Mammary microvascular endothelial cell (primary cell): ENCODE data around the gene PTAFR. TPM values are rescaled to one million over a fixed set of nuclear protein-coding genes. Genes with fewer than 3 reads are reported as not detected.

ENCODE experiments used
- total RNA-seq: library from RNA; depleted of rRNA; stranded (reverse); fragments of >200 nt; gene quantifications from 2 replicates; pipeline ENCODE4 v1.2.3, GENCODE V29; 2015

Gene PTAFR, protein sequence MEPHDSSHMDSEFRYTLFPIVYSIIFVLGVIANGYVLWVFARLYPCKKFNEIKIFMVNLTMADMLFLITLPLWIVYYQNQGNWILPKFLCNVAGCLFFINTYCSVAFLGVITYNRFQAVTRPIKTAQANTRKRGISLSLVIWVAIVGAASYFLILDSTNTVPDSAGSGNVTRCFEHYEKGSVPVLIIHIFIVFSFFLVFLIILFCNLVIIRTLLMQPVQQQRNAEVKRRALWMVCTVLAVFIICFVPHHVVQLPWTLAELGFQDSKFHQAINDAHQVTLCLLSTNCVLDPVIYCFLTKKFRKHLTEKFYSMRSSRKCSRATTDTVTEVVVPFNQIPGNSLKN
- total RNA-seq = 0.05 TPM in 1 of 2 replicates, not detected in the other

DNA sequence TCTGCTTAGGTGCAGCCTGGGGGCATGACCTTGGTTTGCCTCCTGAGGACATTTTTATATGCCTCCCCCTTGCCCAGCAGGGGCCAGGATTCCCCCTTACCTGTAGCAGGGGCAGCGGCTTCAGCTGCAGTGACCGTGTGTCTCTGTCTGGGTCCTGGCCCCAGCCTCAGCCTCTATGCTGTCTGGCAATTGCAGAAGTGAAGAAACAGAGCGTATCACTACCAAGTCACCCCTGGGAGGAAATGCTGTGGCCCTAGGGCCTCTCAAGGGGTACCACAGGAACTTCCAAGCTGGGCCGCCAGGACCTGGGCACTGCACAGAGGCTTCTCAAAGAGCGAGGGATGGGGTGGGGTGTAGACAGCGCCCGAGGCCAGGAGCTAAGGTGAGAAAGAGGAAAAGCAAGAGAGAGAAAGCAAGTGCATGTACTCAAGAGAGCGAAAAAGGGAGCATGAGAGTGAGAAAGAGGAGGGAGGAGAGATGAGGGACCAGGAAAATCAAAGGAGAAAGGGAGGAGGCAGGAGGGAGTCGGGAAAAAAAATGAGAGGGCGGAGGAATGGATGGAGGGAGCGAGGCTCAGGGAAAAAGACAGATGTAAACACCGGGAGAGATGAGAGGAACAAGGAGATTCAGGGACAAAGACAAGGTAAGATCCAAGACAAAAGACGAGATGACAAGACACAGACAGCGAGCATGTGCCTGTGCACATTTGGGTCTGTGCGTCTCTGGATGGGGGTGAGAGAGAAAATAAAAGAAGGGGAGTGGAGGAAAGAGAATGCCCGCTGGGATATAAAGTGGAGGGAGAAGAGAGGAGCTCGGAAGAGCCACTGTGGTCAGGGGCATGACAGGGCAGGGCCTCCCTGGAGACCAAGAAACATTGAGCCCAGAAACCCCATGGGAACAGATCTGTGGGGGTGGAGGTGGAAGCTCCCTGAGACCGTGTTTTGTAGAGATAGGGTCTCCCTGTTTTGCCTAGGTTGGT is at the start of gene PTAFR:
Gene PTAFR, minus strand, starts transcription at position 199 of the 979 bp plus-strand sequence. CDS start 25,669 bp downstream, outside the sequence.

Other genes starting within 250 kb of the PTAFR start
- gene SMPDL3B, start 241.7 kb downstream of the PTAFR start, total RNA-seq = 0.10 and 0.33 TPM in 2 replicates
- gene XKR8, start 216.7 kb downstream of the PTAFR start, total RNA-seq = 12.5 and 13.3 TPM in 2 replicates
- gene EYA3, start 88.1 kb downstream of the PTAFR start, total RNA-seq = 16.5 and 18.1 TPM in 2 replicates
- 82.1 and 82.3 TPM in 2 replicates for gene DNAJC8, start 56.3 kb upstream of the PTAFR start, total RNA-seq
- 256 and 284 TPM in 2 replicates for gene ATP5IF1, start 59.4 kb upstream of the PTAFR start, total RNA-seq
- gene SESN2, start 82.8 kb upstream of the PTAFR start, total RNA-seq = 14.1 and 15.0 TPM in 2 replicates
- 13.4 and 16.0 TPM in 2 replicates for gene MED18, start 152.3 kb upstream of the PTAFR start, total RNA-seq
- 23.4 and 24.6 TPM in 2 replicates for gene PHACTR4, start 193.1 kb upstream of the PTAFR start, total RNA-seq